IMR-90 (cell line): ENCODE results near the gene NR2F2. TPM values are rescaled to one million over a fixed set of nuclear protein-coding genes. Genes with fewer than 3 reads are reported as not detected.

Source experiments
- ATAC-seq: fragments of 200-7000 bp; cut with Tn5 transposase; 2 replicates; pipeline ENCODE4 v1.9.1; 2020; ENCODE audit warnings: low read depth, mild to moderate bottlenecking, moderate library complexity
- BruUV-seq: library from RNA; stranded (reverse); fragments of 400-500 nt; replicated peaks from 2 replicates; lab custom pipeline; 2021; lab: Mats Ljungman, UMichigan
- CTCF ChIA-PET: fragments of 300-600 bp; formaldehyde crosslinking; extraction: SDS; loops from one replicate; lab custom pipeline; 2021; ENCODE audit warnings: antibody characterized with exemption; lab: Yijun Ruan, JAX
- POLR2A ChIA-PET: fragments of 300-600 bp; sonication (Branson Sonifier 250); formaldehyde crosslinking; loops from one replicate; lab custom pipeline; 2022; ENCODE audit warnings: antibody characterized with exemption; ENCODE audit not compliant: unreplicated experiment; lab: Charles Lee
- DNase-seq: peaks from one replicate; pipeline ENCODE4 v3.0.0; 2013
- H2AFZ ChIP-seq: replicated peaks from 2 replicates; pipeline ENCODE3; 2013; ENCODE audit warnings: low read length, mild to moderate bottlenecking; ENCODE audit not compliant: poor library complexity
- H2AK5ac ChIP-seq: 2 replicates; pipeline ENCODE4 v1.6.1; 2013; ENCODE audit warnings: low read depth, low read length, inconsistent platforms
- H2AK9ac ChIP-seq: replicated peaks from 2 replicates; pipeline ENCODE3; 2013; ENCODE audit warnings: mild to moderate bottlenecking, low read depth, low read length, moderate library complexity; ENCODE audit not compliant: poor library complexity
- H2BK120ac ChIP-seq: 2 replicates; pipeline ENCODE4 v1.6.1; 2013; ENCODE audit warnings: low read depth, low read length, inconsistent platforms
- H2BK15ac ChIP-seq: 3 replicates; pipeline ENCODE4 v1.6.1; 2013; ENCODE audit warnings: low read depth, low read length, inconsistent platforms
- H2BK20ac ChIP-seq: 2 replicates; pipeline ENCODE4 v1.6.1; 2013; ENCODE audit warnings: low read depth, mild to moderate bottlenecking, inconsistent platforms, low read length, moderate library complexity
- H2BK5ac ChIP-seq: 2 replicates; pipeline ENCODE4 v1.6.1; 2013; ENCODE audit warnings: mild to moderate bottlenecking, low read depth, low read length, inconsistent platforms; ENCODE audit not compliant: poor library complexity, severe bottlenecking
- H3K14ac ChIP-seq: replicated peaks from 2 replicates; pipeline ENCODE4 v1.6.1; 2013; ENCODE audit warnings: low read depth, low read length, inconsistent platforms
- H3K18ac ChIP-seq: 2 replicates; pipeline ENCODE4 v1.6.1; 2013; ENCODE audit warnings: low read depth, low read length, control low read depth
- H3K23ac ChIP-seq: 2 replicates; pipeline ENCODE4 v1.6.1; 2013; ENCODE audit warnings: low read depth, low read length, inconsistent platforms
- H3K27ac ChIP-seq: 2 replicates; pipeline ENCODE4 v1.5.1; 2013; ENCODE audit warnings: mild to moderate bottlenecking, control low read depth, low read length; ENCODE audit not compliant: insufficient read depth
- H3K27me3 ChIP-seq: 2 replicates; pipeline ENCODE4 v1.6.1; 2013; ENCODE audit warnings: low read length; ENCODE audit not compliant: control insufficient read depth, insufficient read depth
- H3K36me3 ChIP-seq: 2 replicates; pipeline ENCODE4 v1.6.1; 2013; ENCODE audit warnings: low read length, mixed read lengths; ENCODE audit not compliant: control insufficient read depth, insufficient read depth
- H3K4ac ChIP-seq: 2 replicates; pipeline ENCODE4 v1.6.1; 2013; ENCODE audit warnings: low read depth, low read length, inconsistent platforms
- H3K4me1 ChIP-seq: 2 replicates; pipeline ENCODE4 v1.6.1; 2013; ENCODE audit warnings: low read length, mixed read lengths; ENCODE audit not compliant: control insufficient read depth, insufficient read depth
- H3K4me2 ChIP-seq: 2 replicates; pipeline ENCODE4 v1.6.1; 2013; ENCODE audit warnings: low read depth, mild to moderate bottlenecking, control low read depth, low read length, moderate library complexity
- H3K4me3 ChIP-seq: 2 replicates; pipeline ENCODE4 v1.5.1; 2013; ENCODE audit warnings: low read depth, mild to moderate bottlenecking, control low read depth, low read length, moderate library complexity; ENCODE audit not compliant: insufficient read depth
- H3K56ac ChIP-seq: 2 replicates; pipeline ENCODE4 v1.6.1; 2013; ENCODE audit warnings: low read length, inconsistent platforms; ENCODE audit not compliant: insufficient read depth; ENCODE audit errors: extremely low read depth
- H3K79me1 ChIP-seq, 2 experiments: 2 replicates each; pipeline ENCODE4 v1.6.1; 2013; ENCODE audit warnings: low read length in 2 of 2, inconsistent platforms in 1 of 2, low read depth in 1 of 2
- H3K9ac ChIP-seq: 2 replicates; pipeline ENCODE4 v1.6.1; 2013; ENCODE audit warnings: low read depth, low read length, control low read depth
- H3K9me1 ChIP-seq: 2 replicates; pipeline ENCODE4 v1.6.1; 2013; ENCODE audit warnings: low read length, inconsistent platforms; ENCODE audit not compliant: insufficient read depth
- H3K9me3 ChIP-seq: 2 replicates; pipeline ENCODE4 v1.6.1; 2013; ENCODE audit warnings: low read length; ENCODE audit not compliant: control insufficient read depth, insufficient read depth
- H4K20me1 ChIP-seq: 2 replicates; pipeline ENCODE4 v1.6.1; 2013; ENCODE audit warnings: low read length, inconsistent platforms; ENCODE audit not compliant: insufficient read depth
- H4K5ac ChIP-seq: 2 replicates; pipeline ENCODE4 v1.6.1; 2013; ENCODE audit warnings: mild to moderate bottlenecking, low read depth, low read length, control low read depth
- H4K8ac ChIP-seq, 2 experiments: 2 replicates each; pipeline ENCODE4 v1.6.1; 2013; ENCODE audit warnings: low read depth in 2 of 2, low read length in 2 of 2, control low read depth in 1 of 2, inconsistent platforms in 1 of 2
- H4K91ac ChIP-seq: 2 replicates; pipeline ENCODE4 v1.6.1; 2013; ENCODE audit warnings: low read depth, low read length, inconsistent platforms; ENCODE audit not compliant: insufficient read depth
- RAD21 ChIP-seq: IDR thresholded peaks from 2 replicates; pipeline ENCODE4 v1.6.1; 2012; ENCODE audit warnings: low read length, improper control_type of control experiment
- SMC3 ChIP-seq: fragments of 150-350 bp; IDR thresholded peaks from 2 replicates; pipeline ENCODE4 v1.6.1; 2016; ENCODE audit warnings: low read depth, mild to moderate bottlenecking, antibody characterized with exemption, low read length, moderate library complexity
- WGBS, 2 experiments: methylation state at CpG; one replicate each; pipeline versions ENCODE4 v1.1.5 to v1.1.7; 2013; ENCODE audit warnings: missing lambda C conversion rate in 2 of 2; ENCODE audit not compliant: insufficient read length in 1 of 2; ENCODE audit errors: extremely low coverage in 2 of 2; 5-methylcytosine and 5-hydroxymethylcytosine counted together
- dilution Hi-C: fragments of 300-500 bp; cut with HindIII; formaldehyde crosslinking; loops from one replicate; pipeline ENCODE4 v1.14.3; 2018; ENCODE audit warnings: low sequenced_read_pairs; ENCODE audit not compliant: unreplicated experiment
- in situ Hi-C: fragments of 300-500 bp; cut with MboI; formaldehyde crosslinking; loops from 3 replicates; pipeline ENCODE4 v1.14.3; 2019; ENCODE audit warnings: low sequenced_read_pairs, inconsistent platforms, mixed read lengths
- intact Hi-C: fragments of 100-400 bp; cut with micrococcal nuclease; formaldehyde crosslinking; loops from 2 replicates; pipeline ENCODE4 v1.10.0; 2022
- polyA plus RNA-seq, 3 experiments: library from polyadenylated mRNA; depleted of rRNA; stranded (reverse); fragments of >200 nt; gene quantifications; 2 replicates each; pipeline ENCODE4 v1.2.3, GENCODE V29; 2012; ENCODE audit warnings: low replicate concordance in 1 of 3
- total RNA-seq: library from RNA; depleted of rRNA; stranded (reverse); fragments of >200 nt; gene quantifications from 2 replicates; pipeline ENCODE4 v1.2.3, GENCODE V29; 2012
- TF ChIP-seq, protein P1 (sequence below): fragments of 150-350 bp; IDR thresholded peaks from 2 replicates; pipeline ENCODE4 v1.6.1; 2017; ENCODE audit warnings: mild to moderate bottlenecking, antibody characterized with exemption, low read length, low read depth

The NR2F2 gene
- total and polyA plus RNA-seq, 2 of the 4 experiments (the other 2 are of a cell fraction) = 20.3 to 161 TPM

DNA sequence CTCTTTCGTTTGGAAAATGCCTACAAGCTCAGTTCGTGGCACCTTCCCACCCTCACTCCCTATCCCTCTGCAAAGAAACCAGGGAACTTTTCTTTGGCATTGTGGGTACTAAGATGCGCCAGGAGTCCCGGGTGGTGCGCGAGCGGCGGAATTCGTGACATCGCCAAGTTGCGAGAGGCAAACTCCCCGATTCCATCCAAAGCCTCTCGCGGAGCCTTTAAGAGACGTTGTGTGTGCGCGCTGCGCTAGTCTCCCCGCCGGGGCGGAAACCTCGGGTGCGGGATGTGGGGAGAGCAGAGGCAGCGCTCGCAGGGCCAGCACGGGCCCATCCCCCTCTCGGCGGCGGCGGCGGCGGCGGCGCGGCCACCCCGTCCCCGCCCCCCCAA is 443 bp upstream of the NR2F2 start:
- intact Hi-C loops = loop anchor here (1.0 kb wide), 1 partner anchor 1304 kb away; no protein-coding TSS in a partner anchor
- CTCF ChIA-PET = interaction anchor here (0.6 kb wide), 2 partner anchors 10 to 288 kb away, joined by 3 to 4 read pairs; no protein-coding TSS in a partner anchor

More for the DNA sequence above, 443 bp upstream of the NR2F2 start:
- Histone ChIP-seq H3K4me3 (peak overlapping the region; percentile 67), H4K8ac (peak overlapping the region; percentile 44 to 86), H2BK120ac (peak overlapping the region; percentile 83), H3K4ac (peak overlapping the region; percentile 75), H2BK5ac (peak overlapping the region; percentile 94), H2BK20ac (0 out of 2 replicates have a peak overlapping the region, but pooled peaks have one; percentile 22), H3K27me3 (no peaks in the 10 kb centered on the region), H3K4me1 (peaks cover 3% of the 10 kb centered on the region), H3K23ac (peak overlapping the region; percentile 87), H3K79me1 (peaks cover 6 to 9% of the 10 kb centered on the region in 2 experiments; a peak in 2 of 4 replicates), H4K20me1 (peaks cover 25% of the 10 kb centered on the region), H3K36me3 (peaks cover 29% of the 10 kb centered on the region), H3K9me1 (no peaks in the 10 kb centered on the region), H3K27ac (peak overlapping the region; percentile 82), H3K4me2 (peak overlapping the region; percentile 90), H3K9me3 (no peaks in the 10 kb centered on the region), H2AFZ (peak overlapping the region; percentile 88), H2BK15ac (peak overlapping the region; percentile 5; the same call in 1 of the 3 replicates), H3K18ac (peak overlapping the region; percentile 70), H4K5ac (peak overlapping the region; percentile 76), H2AK9ac (no peak overlapping the region), H3K9ac (peak overlapping the region; percentile 79), H4K91ac (peak overlapping the region; percentile 72), H3K56ac (peak overlapping the region; percentile 67; the same call in 1 of the 2 replicates), H3K14ac (peak overlapping the region; percentile 80), H2AK5ac (peak overlapping the region; percentile 58; the same call in 1 of the 2 replicates)
- POLR2A ChIA-PET = interaction anchor here (0.6 to 1.2 kb wide), 4 partner anchors 10 to 1071 kb away, joined by 3 to 5 read pairs (median 3); no protein-coding TSS in a partner anchor
- TF ChIP-seq RAD21 (0 out of 2 replicates have a peak, but pooled peaks have one; percentile 13), SMC3 (0 out of 2 replicates have a peak, but pooled peaks have one; percentile 6)
- TF ChIP-seq, protein P1, sequence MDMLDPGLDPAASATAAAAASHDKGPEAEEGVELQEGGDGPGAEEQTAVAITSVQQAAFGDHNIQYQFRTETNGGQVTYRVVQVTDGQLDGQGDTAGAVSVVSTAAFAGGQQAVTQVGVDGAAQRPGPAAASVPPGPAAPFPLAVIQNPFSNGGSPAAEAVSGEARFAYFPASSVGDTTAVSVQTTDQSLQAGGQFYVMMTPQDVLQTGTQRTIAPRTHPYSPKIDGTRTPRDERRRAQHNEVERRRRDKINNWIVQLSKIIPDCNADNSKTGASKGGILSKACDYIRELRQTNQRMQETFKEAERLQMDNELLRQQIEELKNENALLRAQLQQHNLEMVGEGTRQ = no peak
- ATAC-seq (no peak), DNase-seq (peak; percentile 89)
- in situ Hi-C loops = loop anchor here (10.0 to 25.0 kb wide), 2 partner anchors 768 to 1035 kb away; no protein-coding TSS in a partner anchor
- no TSS peak for BruUV-seq
- dilution Hi-C loops = no loop called here
- WGBS, 2 experiments = no CpG with 5 or more reads among the region's 37 CpGs
